IMR-90 (cell line): ENCODE data around the gene PPEF2. TPM values are rescaled to one million over a fixed set of nuclear protein-coding genes. Genes with fewer than 3 reads are reported as not detected.

Experiments used
- ATAC-seq: fragments of 200-7000 bp; cut with Tn5 transposase; 2 replicates; pipeline ENCODE4 v1.9.1; 2020; ENCODE audit warnings: low read depth, mild to moderate bottlenecking, moderate library complexity
- BruUV-seq: library from RNA; stranded (reverse); fragments of 400-500 nt; replicated peaks from 2 replicates; lab custom pipeline; 2021; lab: Mats Ljungman, UMichigan
- CTCF ChIA-PET: fragments of 300-600 bp; formaldehyde crosslinking; extraction: SDS; loops from one replicate; lab custom pipeline; 2021; ENCODE audit warnings: antibody characterized with exemption; lab: Yijun Ruan, JAX
- POLR2A ChIA-PET: fragments of 300-600 bp; sonication (Branson Sonifier 250); formaldehyde crosslinking; loops from one replicate; lab custom pipeline; 2022; ENCODE audit warnings: antibody characterized with exemption; ENCODE audit not compliant: unreplicated experiment; lab: Charles Lee
- DNase-seq: peaks from one replicate; pipeline ENCODE4 v3.0.0; 2013
- H2AFZ ChIP-seq: replicated peaks from 2 replicates; pipeline ENCODE3; 2013; ENCODE audit warnings: low read length, mild to moderate bottlenecking; ENCODE audit not compliant: poor library complexity
- H2AK5ac ChIP-seq: 2 replicates; pipeline ENCODE4 v1.6.1; 2013; ENCODE audit warnings: low read depth, low read length, inconsistent platforms
- H2AK9ac ChIP-seq: replicated peaks from 2 replicates; pipeline ENCODE3; 2013; ENCODE audit warnings: mild to moderate bottlenecking, low read depth, low read length, moderate library complexity; ENCODE audit not compliant: poor library complexity
- H2BK120ac ChIP-seq: 2 replicates; pipeline ENCODE4 v1.6.1; 2013; ENCODE audit warnings: low read depth, low read length, inconsistent platforms
- H2BK15ac ChIP-seq: 3 replicates; pipeline ENCODE4 v1.6.1; 2013; ENCODE audit warnings: low read depth, low read length, inconsistent platforms
- H2BK20ac ChIP-seq: 2 replicates; pipeline ENCODE4 v1.6.1; 2013; ENCODE audit warnings: low read depth, mild to moderate bottlenecking, inconsistent platforms, low read length, moderate library complexity
- H2BK5ac ChIP-seq: 2 replicates; pipeline ENCODE4 v1.6.1; 2013; ENCODE audit warnings: mild to moderate bottlenecking, low read depth, low read length, inconsistent platforms; ENCODE audit not compliant: poor library complexity, severe bottlenecking
- H3K14ac ChIP-seq: replicated peaks from 2 replicates; pipeline ENCODE4 v1.6.1; 2013; ENCODE audit warnings: low read depth, low read length, inconsistent platforms
- H3K18ac ChIP-seq: 2 replicates; pipeline ENCODE4 v1.6.1; 2013; ENCODE audit warnings: low read depth, low read length, control low read depth
- H3K23ac ChIP-seq: 2 replicates; pipeline ENCODE4 v1.6.1; 2013; ENCODE audit warnings: low read depth, low read length, inconsistent platforms
- H3K27ac ChIP-seq: 2 replicates; pipeline ENCODE4 v1.5.1; 2013; ENCODE audit warnings: mild to moderate bottlenecking, control low read depth, low read length; ENCODE audit not compliant: insufficient read depth
- H3K27me3 ChIP-seq: 2 replicates; pipeline ENCODE4 v1.6.1; 2013; ENCODE audit warnings: low read length; ENCODE audit not compliant: control insufficient read depth, insufficient read depth
- H3K36me3 ChIP-seq: 2 replicates; pipeline ENCODE4 v1.6.1; 2013; ENCODE audit warnings: low read length, mixed read lengths; ENCODE audit not compliant: control insufficient read depth, insufficient read depth
- H3K4ac ChIP-seq: 2 replicates; pipeline ENCODE4 v1.6.1; 2013; ENCODE audit warnings: low read depth, low read length, inconsistent platforms
- H3K4me1 ChIP-seq: 2 replicates; pipeline ENCODE4 v1.6.1; 2013; ENCODE audit warnings: low read length, mixed read lengths; ENCODE audit not compliant: control insufficient read depth, insufficient read depth
- H3K4me2 ChIP-seq: 2 replicates; pipeline ENCODE4 v1.6.1; 2013; ENCODE audit warnings: low read depth, mild to moderate bottlenecking, control low read depth, low read length, moderate library complexity
- H3K4me3 ChIP-seq: 2 replicates; pipeline ENCODE4 v1.5.1; 2013; ENCODE audit warnings: low read depth, mild to moderate bottlenecking, control low read depth, low read length, moderate library complexity; ENCODE audit not compliant: insufficient read depth
- H3K56ac ChIP-seq: 2 replicates; pipeline ENCODE4 v1.6.1; 2013; ENCODE audit warnings: low read length, inconsistent platforms; ENCODE audit not compliant: insufficient read depth; ENCODE audit errors: extremely low read depth
- H3K79me1 ChIP-seq, 2 experiments: 2 replicates each; pipeline ENCODE4 v1.6.1; 2013; ENCODE audit warnings: low read length in 2 of 2, inconsistent platforms in 1 of 2, low read depth in 1 of 2
- H3K9ac ChIP-seq: 2 replicates; pipeline ENCODE4 v1.6.1; 2013; ENCODE audit warnings: low read depth, low read length, control low read depth
- H3K9me1 ChIP-seq: 2 replicates; pipeline ENCODE4 v1.6.1; 2013; ENCODE audit warnings: low read length, inconsistent platforms; ENCODE audit not compliant: insufficient read depth
- H3K9me3 ChIP-seq: 2 replicates; pipeline ENCODE4 v1.6.1; 2013; ENCODE audit warnings: low read length; ENCODE audit not compliant: control insufficient read depth, insufficient read depth
- H4K20me1 ChIP-seq: 2 replicates; pipeline ENCODE4 v1.6.1; 2013; ENCODE audit warnings: low read length, inconsistent platforms; ENCODE audit not compliant: insufficient read depth
- H4K5ac ChIP-seq: 2 replicates; pipeline ENCODE4 v1.6.1; 2013; ENCODE audit warnings: mild to moderate bottlenecking, low read depth, low read length, control low read depth
- H4K8ac ChIP-seq, 2 experiments: 2 replicates each; pipeline ENCODE4 v1.6.1; 2013; ENCODE audit warnings: low read depth in 2 of 2, low read length in 2 of 2, control low read depth in 1 of 2, inconsistent platforms in 1 of 2
- H4K91ac ChIP-seq: 2 replicates; pipeline ENCODE4 v1.6.1; 2013; ENCODE audit warnings: low read depth, low read length, inconsistent platforms; ENCODE audit not compliant: insufficient read depth
- CEBPB ChIP-seq: IDR thresholded peaks from 2 replicates; pipeline ENCODE4 v1.6.1; 2012; ENCODE audit warnings: low read depth, low read length, improper control_type of control experiment
- CTCF ChIP-seq: conservative IDR thresholded peaks from 2 replicates; pipeline ENCODE4 v1.5.1; 2012; ENCODE audit warnings: mild to moderate bottlenecking, low read depth, low read length, improper control_type of control experiment
- FOS ChIP-seq: fragments of 150-350 bp; IDR thresholded peaks from 2 replicates; pipeline ENCODE4 v1.6.1; 2016; ENCODE audit warnings: low read depth, low read length
- MAZ ChIP-seq: IDR thresholded peaks from 2 replicates; pipeline ENCODE4 v1.6.1; 2012; ENCODE audit warnings: low read depth, mild to moderate bottlenecking, low read length, improper control_type of control experiment, moderate library complexity, borderline replicate concordance
- MXI1 ChIP-seq: IDR thresholded peaks from 2 replicates; pipeline ENCODE4 v1.6.1; 2012; ENCODE audit warnings: low read depth, mild to moderate bottlenecking, low read length, moderate library complexity, borderline replicate concordance
- NFE2L2 ChIP-seq: fragments of 150-350 bp; IDR thresholded peaks from 2 replicates; pipeline ENCODE4 v1.6.1; 2016; ENCODE audit warnings: low read depth, mild to moderate bottlenecking, low read length
- POLR2A ChIP-seq: IDR thresholded peaks from 2 replicates; pipeline ENCODE4 v1.6.1; 2012; ENCODE audit warnings: mild to moderate bottlenecking, low read depth, low read length
- RAD21 ChIP-seq: IDR thresholded peaks from 2 replicates; pipeline ENCODE4 v1.6.1; 2012; ENCODE audit warnings: low read length, improper control_type of control experiment
- RCOR1 ChIP-seq: IDR thresholded peaks from 2 replicates; pipeline ENCODE4 v1.6.1; 2012; ENCODE audit warnings: mild to moderate bottlenecking, low read length, improper control_type of control experiment; ENCODE audit not compliant: insufficient replicate concordance
- RFX5 ChIP-seq: IDR thresholded peaks from 2 replicates; pipeline ENCODE4 v1.8.0; 2012; ENCODE audit warnings: low read depth, mild to moderate bottlenecking, low read length, moderate library complexity
- SMC3 ChIP-seq: fragments of 150-350 bp; IDR thresholded peaks from 2 replicates; pipeline ENCODE4 v1.6.1; 2016; ENCODE audit warnings: low read depth, mild to moderate bottlenecking, antibody characterized with exemption, low read length, moderate library complexity
- WGBS, 2 experiments: methylation state at CpG; one replicate each; pipeline versions ENCODE4 v1.1.5 to v1.1.7; 2013; ENCODE audit warnings: missing lambda C conversion rate in 2 of 2; ENCODE audit not compliant: insufficient read length in 1 of 2; ENCODE audit errors: extremely low coverage in 2 of 2; 5-methylcytosine and 5-hydroxymethylcytosine counted together
- dilution Hi-C: fragments of 300-500 bp; cut with HindIII; formaldehyde crosslinking; loops from one replicate; pipeline ENCODE4 v1.14.3; 2018; ENCODE audit warnings: low sequenced_read_pairs; ENCODE audit not compliant: unreplicated experiment
- in situ Hi-C: fragments of 300-500 bp; cut with MboI; formaldehyde crosslinking; loops from 3 replicates; pipeline ENCODE4 v1.14.3; 2019; ENCODE audit warnings: low sequenced_read_pairs, inconsistent platforms, mixed read lengths
- intact Hi-C: fragments of 100-400 bp; cut with micrococcal nuclease; formaldehyde crosslinking; loops from 2 replicates; pipeline ENCODE4 v1.10.0; 2022
- polyA plus RNA-seq, 3 experiments: library from polyadenylated mRNA; depleted of rRNA; stranded (reverse); fragments of >200 nt; gene quantifications; 2 replicates each; pipeline ENCODE4 v1.2.3, GENCODE V29; 2012; ENCODE audit warnings: low replicate concordance in 1 of 3
- total RNA-seq: library from RNA; depleted of rRNA; stranded (reverse); fragments of >200 nt; gene quantifications from 2 replicates; pipeline ENCODE4 v1.2.3, GENCODE V29; 2012
- TF ChIP-seq, protein P1 (sequence below): fragments of 150-350 bp; IDR thresholded peaks from 2 replicates; pipeline ENCODE4 v1.6.1; 2016; ENCODE audit warnings: low read depth, mild to moderate bottlenecking, low read length, moderate library complexity, borderline replicate concordance

PPEF2 gene
- total and polyA plus RNA-seq, 2 of the 4 experiments (the other 2 are of a cell fraction): not detected

DNA sequence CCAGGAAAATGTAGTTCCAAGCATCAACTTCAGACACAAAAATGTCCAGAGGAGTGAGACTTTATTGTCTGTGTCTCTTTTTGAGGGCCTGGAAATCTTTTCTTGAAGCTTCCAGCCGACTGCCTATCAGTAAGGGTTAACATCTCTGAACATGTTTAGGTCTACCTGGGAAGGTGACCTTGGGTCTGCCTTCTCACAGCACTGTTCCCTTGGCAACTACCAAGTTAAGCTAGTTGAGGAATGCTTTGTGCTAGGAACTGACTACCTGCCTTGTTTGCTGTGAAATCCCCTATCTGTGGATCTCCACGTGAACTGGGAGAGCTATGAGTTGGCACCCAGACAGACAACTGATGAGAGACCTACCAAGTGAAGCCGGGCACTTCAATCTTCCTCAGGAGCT is 81.6 kb downstream of the PPEF2 start:
- intact Hi-C loops: no loop called here
- dilution Hi-C loops: no loop called here
- no peak overlapping the region for H3K23ac ChIP-seq
- H2BK15ac ChIP-seq: no peak overlapping the region
- H3K79me1 ChIP-seq: no peaks in the 10 kb centered on the region
- H4K20me1 ChIP-seq: no peaks in the 10 kb centered on the region
- no peak overlapping the region for H3K56ac ChIP-seq
- H4K91ac ChIP-seq: no peak overlapping the region
- H3K14ac ChIP-seq: no peak overlapping the region
- BruUV-seq: no TSS peak
- H2AK9ac ChIP-seq: no peak overlapping the region
- H2BK20ac ChIP-seq: no peak overlapping the region
- no peak overlapping the region for H3K18ac ChIP-seq
- H3K4me3 ChIP-seq: no peak overlapping the region
- H2BK5ac ChIP-seq: no peak overlapping the region
- H3K4ac ChIP-seq: no peak overlapping the region
- in situ Hi-C loops: no loop called here
- no peak overlapping the region for H3K9ac ChIP-seq
- no peak overlapping the region for H2AFZ ChIP-seq
- DNase-seq: no peak
- H2BK120ac ChIP-seq: no peak overlapping the region
- H3K9me1 ChIP-seq: no peaks in the 10 kb centered on the region
- H2AK5ac ChIP-seq: no peak overlapping the region
- ChIA-PET CTCF (no interaction called here), POLR2A (no interaction called here)
- H3K9me3 ChIP-seq: no peaks in the 10 kb centered on the region
- no peak overlapping the region for H3K27ac ChIP-seq
- 100% methylated on average over 1 of the region's 3 CpGs; no CpG with 5 or more reads in 1 of the 2 experiments for WGBS, 2 experiments
- no peak for TF ChIP-seq NFE2L2
- TF ChIP-seq MXI1: no peak
- TF ChIP-seq, protein P1, sequence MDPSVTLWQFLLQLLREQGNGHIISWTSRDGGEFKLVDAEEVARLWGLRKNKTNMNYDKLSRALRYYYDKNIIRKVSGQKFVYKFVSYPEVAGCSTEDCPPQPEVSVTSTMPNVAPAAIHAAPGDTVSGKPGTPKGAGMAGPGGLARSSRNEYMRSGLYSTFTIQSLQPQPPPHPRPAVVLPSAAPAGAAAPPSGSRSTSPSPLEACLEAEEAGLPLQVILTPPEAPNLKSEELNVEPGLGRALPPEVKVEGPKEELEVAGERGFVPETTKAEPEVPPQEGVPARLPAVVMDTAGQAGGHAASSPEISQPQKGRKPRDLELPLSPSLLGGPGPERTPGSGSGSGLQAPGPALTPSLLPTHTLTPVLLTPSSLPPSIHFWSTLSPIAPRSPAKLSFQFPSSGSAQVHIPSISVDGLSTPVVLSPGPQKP: no peak
- no peak for TF ChIP-seq RCOR1
- TF ChIP-seq MAZ: no peak
- no peak for TF ChIP-seq CEBPB
- TF ChIP-seq CTCF: no peak
- TF ChIP-seq RAD21: no peak
- TF ChIP-seq RFX5: no peak
- no peak for TF ChIP-seq SMC3
- TF ChIP-seq FOS: no peak
- TF ChIP-seq POLR2A: no peak
- no peak overlapping the region for H4K8ac ChIP-seq
- H3K36me3 ChIP-seq: peaks cover 1% of the 10 kb centered on the region; the same call in 1 of the 2 replicates
- no peak overlapping the region for H4K5ac ChIP-seq
- H3K4me1 ChIP-seq: peaks cover 2% of the 10 kb centered on the region; the same call in 1 of the 2 replicates
- no peak overlapping the region for H3K4me2 ChIP-seq
- no peak for ATAC-seq
- no peaks in the 10 kb centered on the region for H3K27me3 ChIP-seq
